HL-60 (cell line): ENCODE measurements around the gene DDX52.

Experiments used
- CTCF ChIP-seq: IDR thresholded peaks from one replicate; pipeline ENCODE4 v1.5.1; 2011; ENCODE audit warnings: low read length, control low read depth, inconsistent platforms; ENCODE audit not compliant: insufficient read depth
- GABPA ChIP-seq: IDR thresholded peaks from 2 replicates; pipeline ENCODE4 v1.6.1; 2012; ENCODE audit warnings: low read depth
- POLR2AphosphoS5 ChIP-seq: IDR thresholded peaks from 2 replicates; pipeline ENCODE4 v1.6.1; 2012; ENCODE audit warnings: low read depth
- TF ChIP-seq, protein P1 (sequence below): IDR thresholded peaks from 2 replicates; pipeline ENCODE4 v1.6.1; 2012; ENCODE audit warnings: low read depth; ENCODE audit not compliant: insufficient replicate concordance

DNA sequence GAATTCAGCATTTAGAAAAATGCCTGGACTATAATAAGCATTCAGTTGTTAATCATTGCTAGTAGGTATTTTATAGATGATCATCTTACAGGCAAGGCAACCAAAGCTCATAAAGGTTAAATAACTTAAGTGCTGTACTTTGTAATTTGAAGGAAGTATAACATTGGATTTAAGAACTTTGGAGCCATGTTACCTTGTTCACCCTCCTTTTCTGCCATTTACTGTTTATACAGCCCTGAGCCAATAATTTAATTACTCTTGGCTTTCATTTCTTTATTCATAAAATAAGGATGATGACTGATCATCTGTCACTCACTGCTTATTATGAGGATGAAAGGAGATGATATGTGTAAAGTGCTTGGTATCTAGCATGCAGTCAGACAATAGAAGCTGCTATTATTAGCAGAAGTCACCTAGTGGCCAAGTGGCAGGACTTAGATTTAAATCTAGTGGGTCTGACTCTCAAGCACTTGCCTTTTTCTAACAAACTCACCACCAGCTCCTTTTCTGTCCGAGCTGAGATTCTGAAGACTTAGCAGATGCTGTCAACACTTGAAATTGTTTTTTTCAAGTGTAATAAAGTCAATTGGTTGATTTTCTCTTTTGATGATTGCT lies 18.3 kb upstream of the DDX52 start:
- TF ChIP-seq CTCF: no peak
- TF ChIP-seq POLR2AphosphoS5: no peak
- TF ChIP-seq, protein P1, sequence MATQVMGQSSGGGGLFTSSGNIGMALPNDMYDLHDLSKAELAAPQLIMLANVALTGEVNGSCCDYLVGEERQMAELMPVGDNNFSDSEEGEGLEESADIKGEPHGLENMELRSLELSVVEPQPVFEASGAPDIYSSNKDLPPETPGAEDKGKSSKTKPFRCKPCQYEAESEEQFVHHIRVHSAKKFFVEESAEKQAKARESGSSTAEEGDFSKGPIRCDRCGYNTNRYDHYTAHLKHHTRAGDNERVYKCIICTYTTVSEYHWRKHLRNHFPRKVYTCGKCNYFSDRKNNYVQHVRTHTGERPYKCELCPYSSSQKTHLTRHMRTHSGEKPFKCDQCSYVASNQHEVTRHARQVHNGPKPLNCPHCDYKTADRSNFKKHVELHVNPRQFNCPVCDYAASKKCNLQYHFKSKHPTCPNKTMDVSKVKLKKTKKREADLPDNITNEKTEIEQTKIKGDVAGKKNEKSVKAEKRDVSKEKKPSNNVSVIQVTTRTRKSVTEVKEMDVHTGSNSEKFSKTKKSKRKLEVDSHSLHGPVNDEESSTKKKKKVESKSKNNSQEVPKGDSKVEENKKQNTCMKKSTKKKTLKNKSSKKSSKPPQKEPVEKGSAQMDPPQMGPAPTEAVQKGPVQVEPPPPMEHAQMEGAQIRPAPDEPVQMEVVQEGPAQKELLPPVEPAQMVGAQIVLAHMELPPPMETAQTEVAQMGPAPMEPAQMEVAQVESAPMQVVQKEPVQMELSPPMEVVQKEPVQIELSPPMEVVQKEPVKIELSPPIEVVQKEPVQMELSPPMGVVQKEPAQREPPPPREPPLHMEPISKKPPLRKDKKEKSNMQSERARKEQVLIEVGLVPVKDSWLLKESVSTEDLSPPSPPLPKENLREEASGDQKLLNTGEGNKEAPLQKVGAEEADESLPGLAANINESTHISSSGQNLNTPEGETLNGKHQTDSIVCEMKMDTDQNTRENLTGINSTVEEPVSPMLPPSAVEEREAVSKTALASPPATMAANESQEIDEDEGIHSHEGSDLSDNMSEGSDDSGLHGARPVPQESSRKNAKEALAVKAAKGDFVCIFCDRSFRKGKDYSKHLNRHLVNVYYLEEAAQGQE: no peak
- no peak for TF ChIP-seq GABPA
